MCF 10A (cell line): Measurements from ENCODE around the gene NKX2-2. TPM values are rescaled to one million over a fixed set of nuclear protein-coding genes. Genes with fewer than 3 reads are reported as not detected.

Experiments
- BruUV-seq: library from RNA; stranded (reverse); fragments of 400-500 nt; replicated peaks from 2 replicates; lab custom pipeline; 2021; lab: Mats Ljungman, UMichigan
- CTCF ChIA-PET: fragments of 300-600 bp; sonication (Branson Sonifier 250); formaldehyde crosslinking; extraction: SDS; loops from one replicate; lab custom pipeline; 2021; ENCODE audit warnings: antibody characterized with exemption, inconsistent platforms; lab: Yijun Ruan, JAX
- POLR2A ChIA-PET: fragments of 300-600, 350-650 bp; sonication (Branson Sonifier 250); formaldehyde crosslinking; extraction: SDS; loops from one replicate; lab custom pipeline; 2020; ENCODE audit warnings: antibody characterized with exemption, inconsistent platforms; lab: Yijun Ruan, JAX
- DNase-seq: peaks from one replicate; pipeline ENCODE4 v3.0.0-alpha.2; 2018; ENCODE audit not compliant: unreplicated experiment
- H3K27ac Mint-ChIP-seq: one replicate; pipeline ENCODE4 v1.8.0; 2022; ENCODE audit warnings: mild to moderate bottlenecking, low read depth, mixed read lengths; ENCODE audit not compliant: unreplicated experiment
- H3K27me3 Mint-ChIP-seq: one replicate; pipeline ENCODE4 v1.8.0; 2022; ENCODE audit warnings: mixed read lengths; ENCODE audit not compliant: insufficient read depth, unreplicated experiment
- H3K36me3 Mint-ChIP-seq: one replicate; pipeline ENCODE4 v1.8.0; 2022; ENCODE audit warnings: mild to moderate bottlenecking, moderate library complexity, mixed read lengths; ENCODE audit not compliant: insufficient read depth, unreplicated experiment
- H3K4me1 Mint-ChIP-seq: one replicate; pipeline ENCODE4 v1.8.0; 2022; ENCODE audit warnings: mixed read lengths; ENCODE audit not compliant: insufficient read depth, unreplicated experiment
- H3K4me3 Mint-ChIP-seq: one replicate; pipeline ENCODE4 v1.8.0; 2022; ENCODE audit warnings: mild to moderate bottlenecking, moderate library complexity, mixed read lengths; ENCODE audit not compliant: unreplicated experiment
- H3K9me3 Mint-ChIP-seq: one replicate; pipeline ENCODE4 v1.8.0; 2022; ENCODE audit warnings: mixed read lengths; ENCODE audit not compliant: unreplicated experiment
- intact Hi-C: fragments of 100-400 bp; cut with micrococcal nuclease; formaldehyde crosslinking; loops from 2 replicates; pipeline ENCODE4 v1.14.1; 2022
- total RNA-seq: library from RNA; stranded (reverse); gene quantifications from 2 replicates; pipeline ENCODE4 v1.2.3, GENCODE V29; 2022
- TF ChIP-seq, protein P1 (sequence below): fragments of 200-600 bp; IDR thresholded peaks from one replicate; pipeline ENCODE4 v1.8.0; 2022; ENCODE audit warnings: antibody characterized with exemption, mild to moderate bottlenecking; ENCODE audit not compliant: unreplicated experiment

NKX2-2 gene
- total RNA-seq, 1 experiment from 2014 or later: not detected

DNA sequence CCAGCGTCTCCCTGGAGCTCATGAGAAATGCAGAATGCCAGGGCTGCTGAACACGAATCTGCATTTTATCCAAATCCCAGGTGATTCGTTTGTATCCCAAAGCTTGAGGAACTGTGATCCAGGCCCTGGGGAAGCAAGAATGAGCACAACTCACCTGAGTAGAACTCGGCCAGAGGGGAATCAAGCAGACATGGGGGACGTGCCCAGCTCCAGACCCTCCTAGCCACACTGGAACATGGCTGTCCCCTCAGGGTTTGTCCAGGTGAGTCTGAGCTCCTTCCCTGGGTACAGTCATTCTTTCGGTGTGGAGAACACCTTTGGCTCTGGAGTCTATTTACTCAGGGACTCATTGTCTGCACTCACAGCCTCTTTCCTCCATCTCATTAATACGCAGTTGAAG lies 13.3 kb downstream of the NKX2-2 start:
- Mint-ChIP-seq H3K27me3 (no peaks in the 10 kb centered on the region), H3K4me1 (peaks cover 6% of the 10 kb centered on the region), H3K36me3 (no peaks in the 10 kb centered on the region), H3K9me3 (no peaks in the 10 kb centered on the region), H3K27ac (no peak overlapping the region), H3K4me3 (no peak overlapping the region)
- POLR2A ChIA-PET: interaction anchor here (0.7 kb wide), 1 partner anchor 624 kb away, joined by 3 read pairs; no protein-coding TSS in a partner anchor
- DNase-seq: no peak
- CTCF ChIA-PET: interaction anchor here (0.7 to 12.5 kb wide), 3 partner anchors 113 to 638 kb away, joined by 3 to 329 read pairs (median 316); no protein-coding TSS in a partner anchor
- no TSS peak for BruUV-seq
- intact Hi-C loops: loop anchor here (10.0 kb wide), 1 partner anchor 74 kb away; no protein-coding TSS in a partner anchor
- TF ChIP-seq, protein P1, sequence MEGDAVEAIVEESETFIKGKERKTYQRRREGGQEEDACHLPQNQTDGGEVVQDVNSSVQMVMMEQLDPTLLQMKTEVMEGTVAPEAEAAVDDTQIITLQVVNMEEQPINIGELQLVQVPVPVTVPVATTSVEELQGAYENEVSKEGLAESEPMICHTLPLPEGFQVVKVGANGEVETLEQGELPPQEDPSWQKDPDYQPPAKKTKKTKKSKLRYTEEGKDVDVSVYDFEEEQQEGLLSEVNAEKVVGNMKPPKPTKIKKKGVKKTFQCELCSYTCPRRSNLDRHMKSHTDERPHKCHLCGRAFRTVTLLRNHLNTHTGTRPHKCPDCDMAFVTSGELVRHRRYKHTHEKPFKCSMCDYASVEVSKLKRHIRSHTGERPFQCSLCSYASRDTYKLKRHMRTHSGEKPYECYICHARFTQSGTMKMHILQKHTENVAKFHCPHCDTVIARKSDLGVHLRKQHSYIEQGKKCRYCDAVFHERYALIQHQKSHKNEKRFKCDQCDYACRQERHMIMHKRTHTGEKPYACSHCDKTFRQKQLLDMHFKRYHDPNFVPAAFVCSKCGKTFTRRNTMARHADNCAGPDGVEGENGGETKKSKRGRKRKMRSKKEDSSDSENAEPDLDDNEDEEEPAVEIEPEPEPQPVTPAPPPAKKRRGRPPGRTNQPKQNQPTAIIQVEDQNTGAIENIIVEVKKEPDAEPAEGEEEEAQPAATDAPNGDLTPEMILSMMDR: no peak

DNA sequence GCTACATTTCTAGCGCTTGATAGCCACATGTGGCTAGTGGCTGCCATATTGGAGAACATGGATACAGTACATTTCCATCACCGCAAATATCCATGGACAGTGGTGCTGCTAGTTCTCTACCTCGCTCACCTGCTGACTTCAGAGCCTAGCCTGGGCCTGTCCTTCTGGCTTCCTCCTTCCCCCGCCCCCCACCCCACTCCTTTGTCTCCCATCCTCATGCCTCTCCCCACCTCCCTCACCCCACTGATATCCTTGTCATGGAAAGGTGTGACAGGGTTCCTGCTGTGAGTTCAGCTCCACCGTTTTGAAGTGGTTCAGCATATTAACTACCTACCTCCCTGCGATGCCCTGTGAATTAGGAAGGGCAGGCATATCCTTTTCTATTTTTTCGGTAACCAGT lies 14.2 kb downstream of the NKX2-2 start:
- no peak for DNase-seq
- ChIA-PET CTCF (interaction anchor here (12.3 to 12.5 kb wide), 2 partner anchors 263 to 637 kb away, joined by 316 to 329 read pairs; no protein-coding TSS in a partner anchor), POLR2A (interaction anchor here (1.0 kb wide), 1 partner anchor 662 kb away, joined by 4 read pairs; no protein-coding TSS in a partner anchor)
- Mint-ChIP-seq H3K36me3 (no peaks in the 10 kb centered on the region), H3K4me3 (no peak overlapping the region), H3K27ac (no peak overlapping the region), H3K9me3 (no peaks in the 10 kb centered on the region), H3K4me1 (peaks cover 6% of the 10 kb centered on the region), H3K27me3 (no peaks in the 10 kb centered on the region)
- intact Hi-C loops: loop anchor here (10.0 kb wide), 1 partner anchor 75 kb away; no protein-coding TSS in a partner anchor
- TF ChIP-seq, protein P1: no peak
- no TSS peak for BruUV-seq

DNA sequence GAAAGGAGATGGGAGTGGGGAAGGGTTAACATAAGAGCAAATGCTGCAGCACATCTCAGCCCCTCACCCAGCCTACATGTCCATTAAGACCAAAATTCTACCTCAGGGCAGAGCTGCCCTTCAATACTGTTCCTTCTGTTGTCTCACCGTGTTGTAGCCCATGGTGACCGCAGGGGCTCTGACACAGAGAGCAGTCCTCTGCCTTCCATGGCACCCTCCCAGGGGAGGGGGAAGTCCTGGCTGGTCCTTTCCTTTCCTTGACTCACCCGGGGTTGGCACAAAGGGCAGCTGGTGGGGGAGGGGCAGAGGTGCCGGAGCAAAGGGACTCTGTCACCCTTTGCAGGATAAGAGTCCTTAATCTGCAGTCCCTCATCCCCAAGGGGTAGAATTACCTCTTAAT lies 15.2 kb downstream of the NKX2-2 start:
- CTCF ChIA-PET: interaction anchor here (12.3 to 12.5 kb wide), 2 partner anchors 262 to 636 kb away, joined by 316 to 329 read pairs; no protein-coding TSS in a partner anchor
- H3K27me3 Mint-ChIP-seq: no peaks in the 10 kb centered on the region

DNA sequence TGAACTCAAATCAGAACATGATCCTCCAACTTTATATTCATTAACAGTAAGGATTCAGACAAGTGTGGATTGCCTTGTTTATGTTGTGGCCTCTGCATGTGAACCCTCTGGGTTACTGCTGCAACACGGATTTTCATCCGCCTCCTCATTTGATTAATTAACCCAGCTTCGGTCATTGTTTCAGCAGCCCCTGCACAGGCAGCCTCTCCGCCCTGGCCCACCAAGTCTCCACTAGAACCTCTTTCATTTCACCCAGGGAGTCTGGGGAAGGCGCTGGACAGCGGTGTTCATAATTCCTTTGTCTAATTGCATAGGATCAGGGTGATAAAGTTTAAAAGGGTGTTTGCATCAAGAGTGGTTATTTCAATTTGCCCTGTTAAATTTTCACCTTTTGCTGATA lies 15.7 kb downstream of the NKX2-2 start:
- ChIA-PET CTCF (interaction anchor here (3.8 to 4.2 kb wide), 3 partner anchors 262 to 638 kb away, joined by 16 to 41 read pairs (median 21); no protein-coding TSS in a partner anchor), POLR2A (no interaction called here)
- no peaks in the 10 kb centered on the region for H3K36me3 Mint-ChIP-seq
- TF ChIP-seq, protein P1: no peak
- no peaks in the 10 kb centered on the region for H3K27me3 Mint-ChIP-seq
- H3K4me3 Mint-ChIP-seq: no peak overlapping the region
- BruUV-seq: no TSS peak
- intact Hi-C loops: no loop called here
- no peaks in the 10 kb centered on the region for H3K9me3 Mint-ChIP-seq
- no peak for DNase-seq
- no peak overlapping the region for H3K27ac Mint-ChIP-seq
- peaks cover 6% of the 10 kb centered on the region for H3K4me1 Mint-ChIP-seq

More for the DNA sequence above, 15.2 kb downstream of the NKX2-2 start:
- intact Hi-C loops: no loop called here
- no peak overlapping the region for H3K27ac Mint-ChIP-seq
- BruUV-seq: no TSS peak
- peaks cover 6% of the 10 kb centered on the region for H3K4me1 Mint-ChIP-seq
- TF ChIP-seq, protein P1: no peak
- no peak for DNase-seq
- POLR2A ChIA-PET: no interaction called here
- H3K9me3 Mint-ChIP-seq: no peaks in the 10 kb centered on the region
- H3K4me3 Mint-ChIP-seq: no peak overlapping the region
- H3K36me3 Mint-ChIP-seq: no peaks in the 10 kb centered on the region
